Stimulated activated CD4-positive, alpha-beta T cell treated with anti-CD3 and anti-CD28 coated beads, Interleukin-15, amount 100 ng/mL, for 24 hours (primary cell): ENCODE data around the gene OR52E6.

Experiments used
- DNase-seq: peaks from one replicate; pipeline ENCODE4 v3.0.0-alpha.2; 2020

The OR52E6 gene

DNA sequence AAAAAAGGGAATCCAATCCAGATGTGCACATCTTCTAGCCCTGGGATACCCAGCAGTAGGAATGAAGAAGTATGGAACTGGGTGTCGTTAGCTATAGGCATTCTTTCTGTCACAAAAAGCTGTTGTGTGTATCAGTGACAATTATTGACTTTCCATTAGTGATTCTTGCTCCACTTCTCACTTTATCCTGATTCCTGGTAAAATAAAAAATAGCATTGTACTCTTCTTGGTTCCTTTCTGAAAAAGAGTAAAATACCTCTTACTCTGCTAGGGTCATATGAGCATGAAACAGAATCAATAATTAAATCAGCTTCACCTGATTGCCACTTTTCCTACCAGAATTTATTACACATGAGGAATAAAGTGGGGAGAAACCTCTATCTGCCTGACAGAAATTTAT lies at the start of gene OR52E6:
OR52E6 (minus strand) TSS at position 101 of the 400 bp plus-strand sequence; CDS start at position 101, 0 bp downstream.
- DNase-seq, result no peak

DNA sequence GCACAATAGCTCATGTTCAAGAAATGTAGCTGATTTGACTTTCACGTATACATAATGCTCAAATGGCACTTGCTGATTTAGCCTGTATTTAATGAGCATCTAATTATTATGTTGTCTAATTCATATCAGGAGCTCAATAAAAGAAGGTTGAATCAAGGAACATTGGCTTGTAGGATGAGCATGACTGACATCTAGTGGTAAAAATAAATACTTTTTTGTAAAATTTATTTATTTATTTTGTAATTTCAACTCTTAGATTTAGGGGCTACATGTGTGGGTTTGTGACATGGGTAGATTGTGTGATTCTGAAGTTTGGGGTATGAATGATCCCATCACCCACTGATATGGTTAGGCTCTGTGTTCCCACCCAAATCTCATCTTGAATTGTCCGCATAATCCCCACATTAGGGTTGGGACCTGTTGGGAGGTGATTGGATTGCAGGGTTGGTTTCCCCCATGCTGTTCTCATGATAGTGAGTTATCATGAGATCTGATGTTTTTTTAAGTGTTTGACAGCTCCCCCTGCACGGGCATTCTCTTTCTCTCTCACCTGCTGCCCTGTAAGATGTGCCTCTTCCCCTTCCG lies 49.6 kb upstream of the OR52E6 start:
- no peak for DNase-seq

DNA sequence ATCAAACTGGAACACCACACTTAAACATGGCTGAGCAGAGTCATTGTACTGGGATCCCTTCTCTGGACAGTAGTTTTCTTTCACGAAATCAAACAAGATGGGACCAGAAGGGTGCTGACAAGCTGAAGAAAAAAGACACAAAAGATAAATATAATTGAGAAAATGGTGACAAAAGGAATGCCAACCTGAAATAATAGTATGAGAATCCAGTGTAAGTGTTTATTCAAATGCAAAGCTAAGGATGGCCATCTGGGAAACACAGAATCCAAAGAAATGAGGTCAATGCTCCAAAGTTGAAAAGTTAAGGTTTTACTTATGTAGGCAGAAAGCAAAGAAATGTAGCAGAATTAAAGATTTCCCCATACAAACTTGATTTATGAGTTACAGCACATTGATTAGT lies 46.0 kb upstream of the OR52E6 start:
- DNase-seq, result no peak

DNA sequence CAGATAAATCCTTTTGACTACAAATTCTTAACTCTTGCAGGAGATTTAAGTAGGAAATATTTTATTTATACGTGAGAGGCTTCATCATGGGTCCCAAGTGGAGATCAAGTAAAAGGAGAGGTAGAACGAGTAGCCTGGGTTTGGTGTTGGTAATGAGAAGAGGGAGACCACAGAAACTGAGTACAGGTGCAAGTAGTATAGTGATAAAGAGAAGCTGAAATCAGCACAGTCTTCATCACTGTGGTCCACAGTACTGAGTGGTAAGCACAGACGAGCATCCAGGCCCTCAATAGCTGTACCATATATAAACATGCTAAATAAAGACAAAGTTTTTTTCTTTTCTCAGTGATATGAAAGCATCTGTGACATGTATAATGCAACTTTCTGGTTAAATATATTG lies 45.5 kb upstream of the OR52E6 start:
- DNase-seq, result no peak

DNA sequence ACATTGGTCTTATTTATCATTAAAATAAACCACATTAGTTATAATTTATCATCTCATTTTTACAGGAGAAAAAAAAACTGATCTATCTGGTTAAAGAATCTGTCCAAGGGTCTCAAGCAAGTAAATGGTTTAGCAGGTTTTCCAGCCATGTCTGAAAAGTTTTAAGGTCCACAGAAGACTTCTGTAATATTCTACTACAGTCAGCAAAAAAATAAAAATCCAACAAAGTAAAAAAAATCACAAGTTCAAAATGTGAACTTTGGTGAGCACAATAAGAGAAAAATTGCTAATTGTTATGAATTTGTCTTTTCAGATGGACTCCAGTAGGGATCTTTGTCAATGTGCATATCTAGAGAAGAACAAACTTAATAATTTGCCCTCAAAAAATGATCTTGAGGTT lies 40.1 kb upstream of the OR52E6 start:
- DNase-seq, result no peak

DNA sequence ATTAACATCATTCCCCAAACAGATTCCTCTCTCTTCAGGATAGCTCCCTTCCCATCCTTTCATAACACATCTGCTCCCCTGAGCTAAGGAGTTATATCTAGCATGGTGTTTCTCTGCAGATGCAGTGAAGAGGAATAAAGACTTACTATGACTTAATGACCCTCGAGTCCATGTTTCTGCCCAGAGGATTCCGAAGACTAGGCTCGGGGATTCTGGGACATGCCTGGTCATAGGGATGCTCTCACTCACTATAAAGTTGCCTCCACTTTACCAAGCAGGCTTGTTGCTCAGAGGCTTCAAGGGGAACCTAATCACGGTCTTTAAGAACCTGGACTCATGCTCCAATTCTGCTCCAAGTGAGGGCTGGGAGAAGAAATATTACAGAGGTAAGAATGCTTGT lies 38.6 kb upstream of the OR52E6 start, which contains the start of gene OR52E4:
OR52E4 (plus strand) TSS at position 301 of the 400 bp plus-strand sequence. CDS start 3,664 bp downstream, outside the sequence.
- no peak for DNase-seq

DNA sequence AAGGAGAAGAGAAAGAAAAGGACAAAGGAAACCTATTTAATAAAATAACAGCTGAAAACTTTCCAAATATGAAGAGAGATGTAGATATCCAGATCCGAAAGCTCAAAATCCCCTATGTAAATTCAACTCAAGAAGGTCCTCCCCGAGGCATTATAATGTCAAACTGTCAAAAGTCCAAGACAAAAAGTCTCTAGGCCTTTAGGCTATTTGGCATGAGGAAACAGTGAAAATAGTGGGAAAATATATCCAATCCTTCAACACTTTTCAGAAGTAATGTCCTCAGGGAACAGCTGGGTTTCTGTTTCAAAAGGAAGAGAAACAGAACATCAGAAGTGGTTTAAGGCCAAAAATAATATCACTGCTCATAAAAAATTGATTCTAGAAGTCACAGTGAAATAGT lies 36.9 kb upstream of the OR52E6 start:
- no peak for DNase-seq

DNA sequence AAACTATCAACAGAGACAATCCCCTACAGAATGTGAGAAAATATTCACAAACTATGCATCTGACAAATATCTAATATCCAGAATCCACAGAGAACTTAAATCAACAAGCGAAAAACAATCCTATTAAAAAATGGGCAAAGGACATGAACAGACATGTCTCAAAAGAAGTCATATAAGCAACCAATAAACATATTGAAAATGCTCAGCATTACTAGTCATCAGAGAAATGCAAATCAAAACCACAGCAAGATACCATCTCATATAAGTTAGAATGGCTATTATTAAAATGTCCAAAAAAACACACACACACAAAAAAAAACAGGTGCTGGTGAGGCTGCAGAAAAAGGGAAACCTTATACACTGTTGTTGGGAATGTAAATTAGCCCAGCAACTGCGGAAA lies 24.1 kb upstream of the OR52E6 start:
- no peak for DNase-seq

DNA sequence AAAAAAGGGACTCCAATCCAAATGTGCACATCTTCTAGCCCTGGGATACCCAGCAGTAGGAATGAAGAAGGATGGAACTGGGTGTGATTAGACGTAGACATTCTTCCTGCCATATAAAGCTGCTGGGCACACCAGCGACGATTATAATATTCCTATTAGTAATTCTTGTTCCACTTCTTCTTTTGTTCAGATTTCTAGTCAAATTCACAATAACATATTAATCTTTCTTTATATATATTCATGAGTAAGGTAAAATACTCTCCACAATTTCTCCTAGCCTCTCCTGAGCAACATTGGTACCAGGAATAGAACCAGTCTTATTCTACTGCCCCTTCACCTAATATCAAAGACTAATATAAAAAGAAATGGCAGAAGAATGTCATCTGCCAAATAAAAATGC lies 15.9 kb upstream of the OR52E6 start, which contains the start of gene OR52E8:
OR52E8 (minus strand) TSS at position 101 of the 400 bp plus-strand sequence; CDS start at position 101, 0 bp downstream.
- no peak for DNase-seq

DNA sequence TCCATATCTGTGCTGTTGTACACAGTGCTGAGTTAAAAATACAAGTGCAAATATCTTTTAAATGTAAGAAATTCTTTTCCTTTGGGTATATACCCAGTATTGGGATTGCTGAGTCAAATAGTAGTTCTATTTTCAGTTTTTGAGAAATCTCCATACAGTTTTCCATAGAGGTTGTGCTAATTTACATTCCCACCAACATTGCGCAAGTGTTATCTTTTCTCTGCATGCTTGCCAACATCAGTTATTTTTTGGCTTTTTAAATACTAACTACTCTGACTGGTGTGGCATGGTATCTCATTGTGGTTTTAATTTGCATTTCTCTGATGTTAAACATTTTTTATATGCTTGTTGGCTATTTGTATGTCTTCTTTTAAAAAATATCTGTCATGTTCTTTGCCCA lies 9.3 kb upstream of the OR52E6 start:
- no peak for DNase-seq

DNA sequence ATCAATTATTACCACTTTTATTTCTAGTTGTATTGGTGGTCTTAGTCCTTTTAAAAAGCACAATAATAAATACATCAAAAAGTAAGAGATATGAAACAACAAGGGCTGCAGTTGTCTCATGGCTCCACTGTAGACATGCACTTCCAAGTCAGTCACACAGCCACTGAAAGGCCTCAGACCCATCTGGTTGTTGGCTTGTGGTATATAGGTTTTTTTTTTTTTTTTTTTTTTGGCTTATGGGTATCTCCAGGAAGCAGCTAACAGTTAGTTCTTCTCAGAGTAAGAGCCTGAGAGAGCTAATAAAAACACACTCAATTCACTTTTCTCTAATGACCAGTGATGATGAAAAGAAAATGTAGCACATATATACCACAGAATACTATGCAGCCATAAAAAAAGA lies 6.0 kb upstream of the OR52E6 start:
- no peak for DNase-seq

DNA sequence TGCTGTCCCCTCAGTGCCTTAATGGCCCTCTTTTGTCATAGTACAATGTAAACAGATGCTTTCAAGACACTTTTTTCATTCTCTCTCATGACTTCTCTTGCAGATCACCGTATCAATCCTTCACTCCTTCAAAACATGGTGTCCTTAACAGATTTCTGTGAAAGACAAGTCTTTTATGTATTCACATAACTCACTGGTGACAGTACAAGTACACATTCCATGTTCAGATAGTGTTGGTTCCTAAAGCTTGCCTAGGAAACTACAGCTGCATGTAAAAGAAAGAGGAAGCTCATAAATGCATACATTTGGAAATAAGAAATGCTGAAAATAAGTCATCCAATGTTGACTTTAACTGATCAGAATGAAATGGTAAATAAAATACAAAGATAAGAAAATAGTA lies 5.0 kb upstream of the OR52E6 start:
- DNase-seq, result no peak

DNA sequence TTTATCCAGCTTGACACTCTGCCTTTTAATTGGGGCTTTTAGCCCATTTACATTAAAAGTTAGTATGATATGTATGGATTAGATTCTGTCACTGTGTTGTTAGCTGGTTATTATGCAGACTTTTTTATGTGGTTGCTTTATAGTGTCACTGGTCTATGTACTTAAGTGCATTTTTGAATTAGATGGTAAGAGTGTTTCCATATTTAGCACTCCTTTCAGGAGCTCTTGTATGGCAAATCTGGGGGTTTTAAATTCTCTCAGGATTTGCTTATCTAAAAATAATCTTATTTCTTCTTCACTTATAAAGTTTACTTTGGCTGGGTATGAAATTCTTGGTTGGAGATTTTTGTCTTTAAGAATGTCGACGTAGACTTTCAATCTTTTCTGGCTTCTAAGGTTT lies 4.0 kb downstream of the OR52E6 start:
- DNase-seq, result no peak

DNA sequence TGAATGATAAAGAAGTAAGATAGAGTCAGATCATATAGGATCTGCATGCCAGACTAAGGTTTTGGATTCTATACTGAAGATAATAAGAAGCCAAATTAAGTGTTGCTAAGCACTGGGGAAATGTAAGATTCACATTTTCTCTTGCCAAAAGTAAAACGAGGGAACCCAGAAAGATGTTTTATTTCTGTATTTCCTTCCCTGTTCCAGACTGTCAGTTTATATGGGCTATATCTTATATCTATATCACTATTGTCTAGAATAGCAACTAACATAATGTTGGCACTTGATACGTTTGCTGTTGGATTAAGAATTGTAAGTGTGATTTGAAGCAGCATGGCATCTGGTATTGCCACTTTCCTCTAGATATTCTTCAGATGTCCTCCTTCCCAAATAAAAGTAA lies 8.3 kb downstream of the OR52E6 start:
- no peak for DNase-seq

DNA sequence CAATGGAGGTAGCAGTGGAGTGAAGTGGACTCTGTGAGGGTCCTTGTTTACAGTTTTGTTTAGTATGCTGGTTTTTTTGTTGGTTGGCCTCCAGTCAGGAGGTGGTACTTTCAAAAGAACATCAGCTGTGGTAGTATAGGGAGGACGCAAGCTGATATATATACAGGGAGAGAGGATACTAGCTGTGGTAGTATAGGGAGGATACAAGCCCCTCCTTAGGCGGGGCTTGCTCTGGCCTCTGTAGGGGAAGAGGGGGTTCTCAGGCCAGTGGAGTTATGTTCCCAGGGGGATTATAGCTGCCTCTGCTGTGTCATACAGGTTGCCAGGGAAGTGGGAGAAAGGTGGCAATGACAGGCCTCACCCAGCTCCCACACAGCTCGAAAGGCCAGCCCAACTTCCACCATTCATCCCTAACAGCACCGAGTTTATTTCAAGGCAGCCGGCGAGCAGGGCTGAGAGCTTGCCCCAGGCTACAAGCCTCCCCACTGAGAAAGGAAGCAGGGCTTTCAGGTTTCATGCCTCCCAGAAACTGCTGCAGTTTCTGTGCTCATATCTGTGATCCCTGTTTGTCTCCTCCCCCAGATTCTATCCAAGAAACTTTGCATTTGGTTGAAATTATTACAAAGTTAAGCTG lies 10.4 kb downstream of the OR52E6 start:
- no peak for DNase-seq

DNA sequence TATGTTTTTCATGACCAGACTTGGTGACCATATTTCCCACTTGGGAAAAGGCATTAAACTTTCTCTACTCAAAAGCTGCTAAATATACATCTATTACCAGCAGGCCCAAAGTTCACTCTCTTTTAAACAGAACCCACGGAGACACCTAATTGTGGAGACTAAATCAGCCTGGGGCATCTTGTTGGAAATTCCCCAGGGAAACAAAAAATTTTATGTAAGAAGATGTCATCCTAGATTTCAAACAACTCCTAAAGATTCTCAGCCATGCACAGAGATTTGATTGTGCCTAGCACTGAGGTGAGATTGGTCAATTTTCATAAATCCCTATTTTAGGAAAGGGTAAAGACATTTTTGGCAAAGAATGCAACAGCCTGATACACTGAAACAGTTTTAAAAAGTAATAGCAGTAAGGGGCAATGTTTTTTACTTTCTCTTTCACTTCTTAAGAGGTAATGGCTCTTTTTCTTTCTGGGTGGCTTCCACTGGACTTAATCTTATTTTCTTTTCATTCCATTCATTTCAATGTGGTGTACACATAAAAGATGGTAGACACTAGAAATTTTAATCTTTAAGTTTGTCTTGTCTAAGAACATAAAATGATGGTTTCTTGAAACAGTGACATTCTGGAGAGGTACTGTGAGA lies 23.3 kb downstream of the OR52E6 start:
- no peak for DNase-seq

DNA sequence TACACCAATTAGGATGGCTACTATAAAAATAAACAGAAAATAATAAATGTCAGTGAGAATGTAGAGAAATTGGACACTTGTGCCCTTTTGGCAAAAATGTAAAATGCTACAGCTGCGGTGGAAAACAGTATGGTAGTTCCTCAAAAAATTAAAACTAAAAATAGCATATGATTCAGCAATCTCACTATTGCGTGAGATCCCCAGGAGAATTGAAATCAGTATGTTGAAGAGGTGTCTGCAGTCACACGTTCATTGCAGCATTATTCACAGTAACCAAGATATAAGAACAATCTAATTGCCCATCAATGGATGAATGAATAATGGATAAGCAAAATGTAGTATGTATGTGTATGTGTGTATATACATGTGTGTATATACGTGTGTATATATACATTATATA lies 26.2 kb downstream of the OR52E6 start:
- DNase-seq, result no peak

DNA sequence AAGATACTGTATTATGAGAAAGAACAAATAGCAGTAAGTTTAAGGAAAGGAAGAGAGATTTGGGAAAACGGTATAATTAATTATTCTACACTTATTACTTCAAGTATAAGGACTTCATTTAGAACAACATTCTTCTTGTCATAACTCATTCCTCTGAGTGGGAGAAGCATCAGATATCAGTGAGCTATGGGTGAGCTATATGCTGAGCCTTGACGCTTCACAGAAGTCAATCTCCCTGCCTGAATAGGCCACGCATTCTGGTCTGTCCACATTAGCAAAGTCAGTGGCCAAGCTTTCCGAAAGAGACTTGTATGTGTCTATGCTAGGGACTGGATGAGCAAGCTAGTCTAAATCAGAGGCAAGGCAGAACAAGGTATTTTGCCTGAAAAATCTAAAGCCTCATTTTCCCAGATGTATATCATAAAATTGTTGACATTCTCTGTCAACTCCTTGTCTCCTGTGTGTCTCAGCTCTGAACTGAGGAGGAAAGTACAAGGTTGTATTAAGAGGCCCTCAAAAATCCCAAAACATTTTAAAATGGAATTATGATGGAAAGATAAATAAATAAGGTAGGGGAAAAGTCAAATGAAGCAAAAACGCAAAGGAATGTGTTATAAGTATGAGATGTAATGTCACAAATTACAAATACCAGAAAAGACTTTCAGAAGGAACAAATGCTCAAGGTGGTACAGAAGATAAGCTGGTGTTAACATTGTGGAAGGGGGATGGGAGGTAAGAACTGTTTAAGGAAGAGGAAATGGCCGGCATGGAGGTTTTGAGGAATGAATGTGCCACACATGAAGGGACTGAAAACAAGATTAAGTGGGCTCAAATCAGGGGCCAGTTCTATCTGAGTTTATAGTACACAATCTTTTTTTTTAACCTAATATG lies 31.5 kb downstream of the OR52E6 start:
- DNase-seq, result no peak

DNA sequence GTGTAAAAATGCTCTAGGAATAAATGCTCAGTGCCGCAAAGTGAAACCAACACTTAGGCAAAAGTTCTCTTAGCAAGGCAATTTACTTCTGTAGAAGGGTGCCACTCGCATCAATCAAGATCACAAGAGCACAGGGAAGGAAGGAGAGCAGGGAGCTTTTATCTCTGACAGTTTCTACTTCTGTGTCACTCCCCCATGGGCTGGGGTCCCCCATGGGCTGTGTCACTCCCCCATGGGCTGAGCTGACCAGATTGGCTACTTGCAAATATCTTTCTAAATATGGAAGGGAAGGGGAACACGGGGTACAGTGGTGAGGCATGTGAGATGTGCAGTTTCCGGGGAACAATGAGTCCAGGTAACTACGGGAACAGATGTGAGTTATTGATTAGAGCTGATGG lies 32.6 kb downstream of the OR52E6 start:
- no peak for DNase-seq

DNA sequence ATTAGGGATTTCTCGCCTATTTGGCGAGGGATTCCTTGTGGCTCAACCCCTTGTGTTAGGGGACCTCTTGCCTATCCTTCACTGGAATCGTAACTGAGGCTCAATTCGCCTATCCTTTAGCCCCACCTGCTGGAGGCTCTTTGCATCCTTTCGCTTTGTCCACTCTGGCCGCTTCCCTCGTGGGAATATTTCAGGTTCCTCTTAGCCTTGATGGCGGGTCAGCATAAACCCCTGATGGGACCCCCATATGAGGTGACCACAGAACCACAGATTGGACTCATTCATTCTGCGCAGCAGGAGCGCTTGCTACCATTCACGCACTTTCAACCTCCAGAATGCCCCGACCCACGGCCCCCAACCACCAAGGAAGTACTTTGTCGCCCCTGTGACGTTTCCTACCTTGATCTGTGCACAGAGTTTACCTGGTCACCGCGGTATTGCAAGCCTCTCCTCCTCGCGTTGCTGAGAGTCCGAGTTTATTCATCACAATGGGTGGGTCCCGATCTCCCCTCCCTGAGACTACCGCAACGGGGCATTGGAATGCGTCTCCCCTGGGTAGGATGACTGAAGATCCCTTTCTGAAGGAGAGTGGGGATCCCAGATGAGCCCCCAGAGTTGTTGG lies 33.1 kb downstream of the OR52E6 start, which contains the start of gene OR52N2:
OR52N2 (plus strand) TSS at position 425 of the 622 bp plus-strand sequence. CDS start 11,412 bp downstream, outside the sequence.
- peak; percentile 77 for DNase-seq

DNA sequence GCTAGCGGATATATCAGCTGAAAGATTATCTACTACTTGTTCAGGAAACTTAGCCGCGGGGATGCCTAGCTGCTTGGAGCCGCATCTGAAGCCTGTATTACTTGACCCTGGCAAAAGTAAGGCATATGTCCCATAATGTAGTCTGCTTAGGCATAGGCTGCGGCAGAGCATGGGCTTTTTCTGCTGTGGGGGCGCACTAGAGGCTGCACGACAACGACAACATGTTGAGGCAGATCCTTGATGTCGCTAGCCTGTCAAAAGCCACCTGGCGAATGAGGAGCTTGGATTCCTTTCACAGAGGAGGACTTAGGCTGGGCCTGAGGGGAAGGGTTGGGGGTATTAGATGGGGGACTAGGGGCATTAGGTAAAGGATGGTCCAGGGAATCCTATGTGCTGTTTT lies 34.1 kb downstream of the OR52E6 start:
- no peak for DNase-seq

DNA sequence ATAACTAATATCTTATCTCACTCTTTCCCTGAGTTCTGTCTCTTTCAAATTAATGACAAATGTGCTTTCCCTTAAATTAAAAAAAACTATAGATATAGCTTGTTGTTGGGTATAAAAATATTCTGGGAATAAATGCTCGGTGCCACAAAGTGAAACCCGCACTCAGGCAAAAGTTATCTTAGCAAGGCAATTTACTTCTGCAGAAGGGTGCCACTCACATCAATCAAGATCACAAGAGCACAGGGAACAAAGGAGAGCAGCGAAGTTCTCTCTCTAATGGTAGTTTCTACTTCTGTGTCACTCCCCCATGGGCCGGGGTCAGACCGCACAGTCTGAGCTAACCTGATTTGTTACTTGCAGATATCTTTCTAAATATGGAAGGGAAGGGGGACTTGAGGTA lies 37.7 kb downstream of the OR52E6 start:
- DNase-seq, result no peak

DNA sequence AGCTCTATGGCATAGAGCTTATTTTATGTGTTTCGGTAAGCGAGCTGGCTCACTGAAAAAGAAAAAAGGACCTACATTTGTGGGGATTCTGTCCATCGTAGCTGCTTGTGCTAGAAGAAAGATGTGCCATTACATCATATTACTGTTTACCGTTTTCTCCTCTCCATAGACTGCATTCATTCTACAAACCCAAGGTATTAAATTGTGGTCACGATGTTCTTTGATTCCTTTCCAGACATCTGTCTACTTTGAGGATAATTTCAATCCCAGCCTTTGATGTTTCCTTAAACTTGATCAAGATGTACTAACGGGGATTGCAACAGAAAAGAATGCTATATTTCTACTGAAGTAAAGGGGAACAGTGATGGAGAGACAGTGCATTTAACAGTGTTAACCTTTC lies 45.2 kb downstream of the OR52E6 start:
- no peak for DNase-seq
